Natural killer cell (primary cell): Measurements from ENCODE around the gene PKD1. TPM values are rescaled to one million over a fixed set of nuclear protein-coding genes. Genes with fewer than 3 reads are reported as not detected.
"Not testable (repeated sequence)": the region's sequence is repeated elsewhere in the genome, so short reads cannot be mapped to it uniquely, and the experiment has no call there.

ENCODE experiments used
- ATAC-seq, 3 donors: fragments of 150-1000 bp in 2 of 3; fragments of 200-7000 bp in 1 of 3; cut with Tn5 transposase; 1 replicate in 1 of 3; 2 replicates in 2 of 3; pipeline ENCODE4 v1.10.0; 2021; ENCODE audit warnings: mild to moderate bottlenecking in 2 of 3, moderate library complexity in 2 of 3
- DNase-seq, 2 donors: peaks; one replicate each; pipeline versions ENCODE4 v3.0.0 to v3.0.0-alpha.2; 2013 to 2021; ENCODE audit warnings: mixed read lengths in 1 of 2
- H3K27ac ChIP-seq: one replicate; pipeline ENCODE4 v1.5.1; 2013; ENCODE audit warnings: mild to moderate bottlenecking, low read length
- H3K27me3 ChIP-seq: one replicate; pipeline ENCODE4 v1.6.1; 2013; ENCODE audit warnings: low read length; ENCODE audit not compliant: control insufficient read depth, insufficient read depth
- H3K36me3 ChIP-seq: one replicate; pipeline ENCODE4 v1.6.1; 2013; ENCODE audit warnings: low read length; ENCODE audit not compliant: control insufficient read depth, insufficient read depth
- H3K4me1 ChIP-seq: one replicate; pipeline ENCODE4 v1.6.1; 2013; ENCODE audit warnings: low read length; ENCODE audit not compliant: control insufficient read depth, insufficient read depth
- H3K4me3 ChIP-seq: one replicate; pipeline ENCODE4 v1.5.1; 2013; ENCODE audit warnings: low read length
- H3K9me3 ChIP-seq: one replicate; pipeline ENCODE4 v1.6.1; 2013; ENCODE audit warnings: low read length; ENCODE audit not compliant: control insufficient read depth, insufficient read depth
- H3K27ac Mint-ChIP-seq, 2 donors: one replicate each; pipeline ENCODE4 v1.8.0; 2022; ENCODE audit warnings: mild to moderate bottlenecking in 2 of 2, mixed read lengths in 2 of 2, moderate library complexity in 1 of 2
- H3K27me3 Mint-ChIP-seq, 2 donors: one replicate each; pipeline ENCODE4 v1.8.0; 2022; ENCODE audit warnings: low read depth in 2 of 2, mixed read lengths in 2 of 2
- H3K36me3 Mint-ChIP-seq: one replicate; pipeline ENCODE4 v1.8.0; 2022; ENCODE audit warnings: mixed read lengths
- H3K4me1 Mint-ChIP-seq, 2 donors: one replicate each; pipeline ENCODE4 v1.8.0; 2022; ENCODE audit warnings: mixed read lengths in 2 of 2
- H3K4me3 Mint-ChIP-seq: one replicate; pipeline ENCODE4 v1.8.0; 2022; ENCODE audit warnings: mild to moderate bottlenecking, moderate library complexity, mixed read lengths
- H3K9me3 Mint-ChIP-seq, 2 donors: one replicate each; pipeline ENCODE4 v1.8.0; 2022; ENCODE audit warnings: mixed read lengths in 2 of 2
- WGBS: methylation state at CpG from one replicate; pipeline ENCODE4 v1.1.7; 2013; ENCODE audit warnings: missing lambda C conversion rate; ENCODE audit not compliant: insufficient coverage; 5-methylcytosine and 5-hydroxymethylcytosine counted together
- intact Hi-C: fragments of 100-400 bp; cut with micrococcal nuclease; formaldehyde crosslinking; loops from one replicate; pipeline ENCODE4 v1.14.2; 2022
- total RNA-seq, 4 donors: library from RNA; stranded (reverse); fragments of 120-200 nt in 1 of 4; gene quantifications; one replicate each; pipeline versions ENCODE4 v1.2.3 to v1.2.4, GENCODE V29; 2013 to 2022
- TF ChIP-seq, protein P1 (sequence below): fragments of 200-600 bp; IDR thresholded peaks from one replicate; pipeline ENCODE4 v1.8.0; 2022; ENCODE audit warnings: antibody characterized with exemption

PKD1 gene
- total RNA-seq, 3 donors from 2014 or later (not counting 1 experiment from before 2014, with no cell fraction given): 87.0 to 105 (median 99.1) TPM

DNA sequence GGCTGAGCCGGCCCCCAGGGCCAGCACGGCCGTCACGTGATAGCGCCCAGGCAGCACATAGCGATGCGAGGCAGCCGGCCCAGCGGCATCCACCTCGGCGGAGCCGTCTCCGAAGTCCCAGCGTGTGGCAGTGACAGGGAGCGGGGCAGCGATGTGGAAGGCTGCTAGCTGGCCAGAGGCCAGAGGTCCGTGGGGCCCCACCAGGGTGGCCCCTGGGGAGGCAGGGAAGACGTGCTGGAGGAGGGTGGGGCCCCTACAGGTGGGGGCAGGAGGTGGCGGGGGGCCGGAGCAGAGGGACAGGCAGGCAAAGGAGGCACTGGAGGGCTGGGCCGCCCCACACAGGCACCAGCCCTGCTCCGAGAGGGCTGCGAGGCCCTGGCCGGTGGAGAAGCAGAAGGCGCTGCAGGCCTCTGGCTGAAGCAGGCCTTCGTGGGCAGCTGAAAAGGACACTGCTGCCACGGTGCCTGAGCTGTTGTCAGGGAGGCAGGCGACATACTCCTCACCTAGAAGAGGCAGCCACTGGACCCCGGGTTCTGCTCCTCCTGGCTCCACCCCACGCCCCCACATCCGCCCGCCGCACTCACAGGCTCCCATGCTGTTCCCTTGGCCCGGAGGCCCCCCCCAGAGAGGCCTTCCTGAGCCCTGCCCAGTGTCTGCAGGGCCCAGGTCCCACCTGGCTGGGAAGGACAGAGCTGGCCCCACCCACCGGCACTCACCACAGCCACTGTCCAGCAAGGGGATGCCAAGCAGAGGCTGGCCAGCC lies 17.6 kb downstream of the PKD1 start:
- H3K27ac ChIP-seq, ATAC-seq, H3K36me3 Mint-ChIP-seq, H3K27me3 ChIP-seq, H3K4me3 ChIP-seq, H3K27ac Mint-ChIP-seq, H3K36me3 ChIP-seq, H3K4me1 ChIP-seq, H3K27me3 Mint-ChIP-seq, H3K4me1 Mint-ChIP-seq, H3K4me3 Mint-ChIP-seq, H3K9me3 ChIP-seq, H3K9me3 Mint-ChIP-seq, DNase-seq, intact Hi-C loops: not testable (repeated sequence)
- 92% methylated on average over 18 of the region's 35 CpGs for WGBS

DNA sequence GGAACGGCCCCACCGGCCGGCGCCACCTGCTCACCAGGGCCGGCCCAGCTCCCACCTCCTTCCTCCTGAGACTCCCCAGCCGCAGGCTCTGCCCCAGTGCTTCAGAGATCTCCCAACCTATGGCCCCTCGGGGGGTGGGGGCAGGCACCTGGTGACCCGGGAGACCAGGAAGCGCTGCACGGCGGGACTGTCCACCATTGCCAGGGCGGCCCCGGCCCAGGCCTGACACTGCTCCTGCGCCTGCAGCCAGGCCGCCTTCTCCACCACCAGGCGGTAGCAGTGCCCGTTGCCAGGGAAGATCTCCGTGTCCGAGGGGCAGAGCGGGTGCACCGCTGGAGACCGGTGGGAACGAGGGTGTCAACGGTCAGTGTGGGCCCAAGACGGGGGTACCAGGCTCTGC lies 18.4 kb downstream of the PKD1 start:
- H3K27ac ChIP-seq, H3K4me1 Mint-ChIP-seq, H3K4me3 Mint-ChIP-seq, ATAC-seq, intact Hi-C loops, H3K9me3 Mint-ChIP-seq, H3K4me3 ChIP-seq, H3K9me3 ChIP-seq, H3K27me3 Mint-ChIP-seq, H3K27me3 ChIP-seq, H3K27ac Mint-ChIP-seq, H3K4me1 ChIP-seq, DNase-seq, H3K36me3 ChIP-seq, H3K36me3 Mint-ChIP-seq: not testable (repeated sequence)
- WGBS: 95% methylated on average over 12 of the region's 25 CpGs

DNA sequence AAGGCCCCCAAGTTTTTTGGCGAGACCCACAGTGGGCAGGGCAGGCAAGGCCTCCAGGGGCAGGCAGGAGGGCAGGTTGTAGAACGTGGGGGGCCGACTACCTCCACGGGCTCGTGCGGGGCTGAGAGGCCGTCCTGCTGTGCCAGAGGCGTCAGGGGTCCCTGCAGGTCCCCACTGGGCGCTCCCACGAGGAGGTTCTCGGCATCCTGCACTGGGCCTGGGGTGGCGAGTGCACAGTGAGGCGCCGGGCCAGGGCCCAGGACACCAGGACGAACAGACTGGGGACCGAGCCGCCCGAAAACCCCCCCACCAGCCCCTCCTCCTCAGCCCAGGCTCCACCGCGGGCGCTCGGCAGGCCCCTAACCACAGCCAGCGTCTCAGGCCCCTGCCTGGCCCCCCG lies 19.3 kb downstream of the PKD1 start:
- H3K27ac ChIP-seq, H3K4me1 Mint-ChIP-seq, intact Hi-C loops, ATAC-seq, H3K27ac Mint-ChIP-seq, H3K36me3 Mint-ChIP-seq, H3K27me3 ChIP-seq, H3K27me3 Mint-ChIP-seq, H3K36me3 ChIP-seq, H3K9me3 ChIP-seq, H3K9me3 Mint-ChIP-seq, H3K4me3 ChIP-seq, H3K4me1 ChIP-seq, DNase-seq, H3K4me3 Mint-ChIP-seq: not testable (repeated sequence)
- 94% methylated on average over 14 of the region's 24 CpGs for WGBS

DNA sequence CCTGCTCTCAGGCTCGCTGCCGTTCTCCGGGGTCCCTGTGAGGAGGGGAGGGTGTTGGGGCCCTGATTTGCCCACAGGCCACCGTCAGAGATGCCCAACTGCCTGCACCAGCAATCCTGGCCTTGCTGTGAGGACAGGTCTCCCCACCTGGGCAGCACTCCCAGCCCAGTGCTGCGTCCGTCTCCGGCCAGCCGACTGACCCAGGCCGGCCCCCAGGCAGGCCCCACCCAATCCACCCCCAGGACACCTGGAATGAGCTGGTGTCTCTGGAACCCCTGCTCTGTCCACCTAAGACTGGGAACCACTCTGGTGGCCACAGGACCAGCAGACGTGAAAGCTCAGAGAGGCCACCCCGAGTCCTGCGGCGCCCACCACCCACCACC lies 20.1 kb downstream of the PKD1 start:
- TF ChIP-seq, protein P1, sequence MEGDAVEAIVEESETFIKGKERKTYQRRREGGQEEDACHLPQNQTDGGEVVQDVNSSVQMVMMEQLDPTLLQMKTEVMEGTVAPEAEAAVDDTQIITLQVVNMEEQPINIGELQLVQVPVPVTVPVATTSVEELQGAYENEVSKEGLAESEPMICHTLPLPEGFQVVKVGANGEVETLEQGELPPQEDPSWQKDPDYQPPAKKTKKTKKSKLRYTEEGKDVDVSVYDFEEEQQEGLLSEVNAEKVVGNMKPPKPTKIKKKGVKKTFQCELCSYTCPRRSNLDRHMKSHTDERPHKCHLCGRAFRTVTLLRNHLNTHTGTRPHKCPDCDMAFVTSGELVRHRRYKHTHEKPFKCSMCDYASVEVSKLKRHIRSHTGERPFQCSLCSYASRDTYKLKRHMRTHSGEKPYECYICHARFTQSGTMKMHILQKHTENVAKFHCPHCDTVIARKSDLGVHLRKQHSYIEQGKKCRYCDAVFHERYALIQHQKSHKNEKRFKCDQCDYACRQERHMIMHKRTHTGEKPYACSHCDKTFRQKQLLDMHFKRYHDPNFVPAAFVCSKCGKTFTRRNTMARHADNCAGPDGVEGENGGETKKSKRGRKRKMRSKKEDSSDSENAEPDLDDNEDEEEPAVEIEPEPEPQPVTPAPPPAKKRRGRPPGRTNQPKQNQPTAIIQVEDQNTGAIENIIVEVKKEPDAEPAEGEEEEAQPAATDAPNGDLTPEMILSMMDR: no peak
- no peaks in the 10 kb centered on the region for H3K9me3 ChIP-seq
- no peak for DNase-seq
- no peak for ATAC-seq
- 100% methylated on average over 6 of the region's 13 CpGs for WGBS
- intact Hi-C loops: no loop called here
- H3K4me1 Mint-ChIP-seq: peaks cover 5% of the 10 kb centered on the region in 2 donors
- H3K4me1 ChIP-seq: no peaks in the 10 kb centered on the region
- no peaks in the 10 kb centered on the region for H3K27me3 ChIP-seq
- H3K27me3 Mint-ChIP-seq: no peaks in the 10 kb centered on the region
- H3K4me3 ChIP-seq: no peak overlapping the region
- no peaks in the 10 kb centered on the region for H3K36me3 ChIP-seq
- H3K4me3 Mint-ChIP-seq: no peak overlapping the region
- no peaks in the 10 kb centered on the region for H3K36me3 Mint-ChIP-seq
- H3K9me3 Mint-ChIP-seq: no peaks in the 10 kb centered on the region
- H3K27ac Mint-ChIP-seq: no peak overlapping the region
- no peak overlapping the region for H3K27ac ChIP-seq

DNA sequence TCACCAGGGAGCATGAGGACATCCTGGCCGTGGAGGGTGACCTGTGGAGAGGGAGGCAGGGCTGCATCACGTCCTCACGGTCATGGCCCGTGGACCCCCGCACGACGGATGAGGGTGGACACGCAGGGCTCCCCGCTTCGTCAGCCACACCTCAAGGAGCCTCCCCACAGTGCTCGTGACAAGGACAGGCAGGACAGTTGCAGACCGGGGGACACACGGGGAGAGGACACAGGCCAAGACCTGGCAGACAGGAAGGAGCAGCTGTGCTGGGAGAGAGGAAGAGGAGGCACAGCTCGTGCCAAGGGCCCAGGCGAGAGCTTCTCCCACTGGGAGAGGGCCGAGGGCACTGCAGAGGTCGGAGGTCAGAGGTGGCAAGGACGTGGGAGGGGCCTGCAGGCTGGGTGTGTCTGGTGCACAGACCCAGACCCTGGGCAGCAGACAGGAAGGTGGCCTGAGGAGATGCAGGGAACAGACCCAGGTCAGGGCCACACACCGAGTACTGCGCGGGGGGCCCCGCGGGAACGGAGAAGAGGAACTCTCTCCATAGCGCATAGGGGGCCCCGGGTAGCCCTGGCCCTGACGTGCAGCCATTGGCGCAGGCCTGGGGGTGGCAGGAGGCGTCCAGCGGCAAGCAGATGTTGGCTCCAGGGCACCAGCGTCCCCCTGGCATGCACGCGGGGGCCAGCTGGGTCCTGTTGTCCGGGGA lies 20.7 kb downstream of the PKD1 start:
- H3K4me1 Mint-ChIP-seq, H3K4me3 ChIP-seq, ATAC-seq, H3K27ac ChIP-seq, H3K36me3 ChIP-seq, intact Hi-C loops, H3K9me3 ChIP-seq, DNase-seq, H3K27me3 ChIP-seq, H3K27me3 Mint-ChIP-seq, H3K4me3 Mint-ChIP-seq, H3K4me1 ChIP-seq, H3K27ac Mint-ChIP-seq, H3K36me3 Mint-ChIP-seq, H3K9me3 Mint-ChIP-seq: not testable (repeated sequence)
- 96% methylated on average over 26 of the region's 34 CpGs for WGBS

DNA sequence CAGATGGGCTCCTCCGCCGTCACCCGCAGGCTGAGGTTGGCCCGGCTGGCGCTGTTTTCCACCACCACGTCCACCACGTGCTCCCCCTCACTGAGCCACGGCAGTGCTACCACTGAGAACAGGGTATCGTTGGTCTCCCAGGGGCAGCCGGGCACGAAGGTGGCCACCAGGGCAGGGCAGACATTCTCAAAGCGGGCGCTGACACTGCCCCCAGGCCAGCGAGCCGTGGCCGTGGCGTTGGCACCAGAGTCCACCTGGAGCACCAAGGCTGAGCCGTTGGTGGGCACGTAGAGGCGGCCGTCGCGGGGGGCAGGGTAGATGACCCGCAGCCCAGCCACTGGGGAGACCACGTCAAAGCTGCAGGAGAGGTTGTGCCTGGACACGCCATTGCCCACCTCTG lies 21.5 kb downstream of the PKD1 start:
- 95% methylated on average over 26 of the region's 26 CpGs for WGBS
- H3K4me3 Mint-ChIP-seq, H3K27ac Mint-ChIP-seq, intact Hi-C loops, H3K9me3 Mint-ChIP-seq, H3K36me3 Mint-ChIP-seq, ATAC-seq, H3K27me3 Mint-ChIP-seq, H3K27ac ChIP-seq, H3K4me1 ChIP-seq, H3K27me3 ChIP-seq, H3K36me3 ChIP-seq, DNase-seq, H3K9me3 ChIP-seq, H3K4me3 ChIP-seq, H3K4me1 Mint-ChIP-seq: not testable (repeated sequence)

DNA sequence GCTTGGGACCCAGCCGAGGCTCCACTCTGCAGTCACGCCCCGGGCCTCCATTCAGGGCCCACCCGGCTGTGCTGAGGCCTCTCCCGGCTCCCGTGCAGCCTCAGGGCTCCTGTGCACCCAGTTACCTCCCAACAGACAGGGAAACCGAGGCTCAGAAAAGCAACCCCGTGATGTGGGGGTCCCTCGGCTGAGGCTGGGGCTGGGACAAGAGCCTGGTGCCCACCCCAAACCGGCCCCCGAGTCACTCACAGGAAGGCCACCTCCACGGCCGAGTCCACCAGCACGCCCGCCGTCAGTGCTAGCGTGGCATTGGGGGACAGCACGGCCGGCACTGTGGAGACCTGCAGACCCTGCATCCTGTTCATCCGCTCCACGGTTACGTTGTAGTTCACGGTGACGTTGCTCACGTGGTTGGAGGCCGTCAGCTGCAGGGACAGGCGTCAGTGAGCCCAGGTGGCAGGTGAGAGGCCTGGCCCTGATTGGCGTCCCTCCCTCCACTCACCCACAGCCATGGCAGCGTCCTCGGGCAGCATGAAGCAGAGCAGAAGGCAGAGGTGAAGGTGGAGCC lies 23.1 kb downstream of the PKD1 start:
- H3K27me3 ChIP-seq, ATAC-seq, H3K4me3 ChIP-seq, H3K27ac Mint-ChIP-seq, H3K36me3 Mint-ChIP-seq, H3K9me3 Mint-ChIP-seq, intact Hi-C loops, H3K27ac ChIP-seq, H3K4me1 Mint-ChIP-seq, H3K4me3 Mint-ChIP-seq, H3K9me3 ChIP-seq, H3K36me3 ChIP-seq, H3K4me1 ChIP-seq, DNase-seq, H3K27me3 Mint-ChIP-seq: not testable (repeated sequence)
- 93% methylated on average over 27 of the region's 30 CpGs for WGBS
